ENCODE data around the gene TEAD1.

The TEAD1 gene

GRCh38 chr11:12927221-12927620, 253.0 kb downstream of the TEAD1 start:
- H3K4me3 ChIP-seq (ENCODE audit: low read depth, low read length), result no peak overlapping the region
- no peak for DNase-seq (ENCODE audit: low read depth)

GRCh38 chr11:12927886-12928285, 253.7 kb downstream of the TEAD1 start:
- H3K4me3 ChIP-seq (ENCODE audit: low read depth, low read length), result no peak overlapping the region
- TF ChIP-seq CTCF (IDR thresholded peaks at IDR 0.05; ENCODE audit: insufficient read depth, low read depth, low read length, missing control alignments), result no peak
- DNase-seq (ENCODE audit: low read depth), result no peak

More at GRCh38 chr11:12927221-12927620, 253.0 kb downstream of the TEAD1 start:
- TF ChIP-seq CTCF (IDR thresholded peaks at IDR 0.05; ENCODE audit: insufficient read depth, low read depth, low read length, missing control alignments), result no peak

GRCh38 chr11:12930850-12931249, 256.6 kb downstream of the TEAD1 start:
- no peak overlapping the region for H3K4me3 ChIP-seq (ENCODE audit: low read depth, low read length)
- no peak for DNase-seq (ENCODE audit: low read depth)
- no peak for TF ChIP-seq CTCF (IDR thresholded peaks at IDR 0.05; ENCODE audit: insufficient read depth, low read depth, low read length, missing control alignments)

GRCh38 chr11:12932485-12932884, 258.3 kb downstream of the TEAD1 start:
- H3K4me3 ChIP-seq (ENCODE audit: low read depth, low read length), result no peak overlapping the region
- no peak for DNase-seq (ENCODE audit: low read depth)
- no peak for TF ChIP-seq CTCF (IDR thresholded peaks at IDR 0.05; ENCODE audit: insufficient read depth, low read depth, low read length, missing control alignments)

- H3K4me3 ChIP-seq (ENCODE audit: low read depth, low read length), result no peak overlapping the region
- no peak for DNase-seq (ENCODE audit: low read depth)
- no peak for TF ChIP-seq CTCF (IDR thresholded peaks at IDR 0.05; ENCODE audit: insufficient read depth, low read depth, low read length, missing control alignments)
These were observed 262.0 kb downstream of the TEAD1 start for GRCh38 chr11:12936200-12936599.

GRCh38 chr11:12938590-12939247, 264.5 kb downstream of the TEAD1 start:
- no peak overlapping the region for H3K4me3 ChIP-seq (ENCODE audit: low read depth, low read length)
- DNase-seq (ENCODE audit: low read depth), result no peak
- TF ChIP-seq CTCF (IDR thresholded peaks at IDR 0.05; ENCODE audit: insufficient read depth, low read depth, low read length, missing control alignments), result no peak

GRCh38 chr11:12941671-12942070, 267.4 kb downstream of the TEAD1 start:
- no peak for DNase-seq (ENCODE audit: low read depth)

More at GRCh38 chr11:12941671-12942070, 267.4 kb downstream of the TEAD1 start:
- H3K4me3 ChIP-seq (ENCODE audit: low read depth, low read length), result no peak overlapping the region
- no peak for TF ChIP-seq CTCF (IDR thresholded peaks at IDR 0.05; ENCODE audit: insufficient read depth, low read depth, low read length, missing control alignments)

Measured in GM12865 (cell line).